K562 (cell line): ENCODE data around the gene PCDHB14. TPM values are rescaled to one million over a fixed set of nuclear protein-coding genes. Genes with fewer than 3 reads are reported as not detected.
"Not testable (repeated sequence)": the region's sequence is repeated elsewhere in the genome, so short reads cannot be mapped to it uniquely, and the experiment has no call there.

ENCODE experiments used
- ATAC-seq: fragments of 200-7000 bp; cut with Tn5 transposase; 3 replicates; pipeline ENCODE4 v1.9.1; 2020; ENCODE audit warnings: moderate library complexity
- BruUV-seq: library from RNA; stranded (reverse); fragments of 400-500 nt; replicated peaks from 2 replicates; lab custom pipeline; 2021; lab: Mats Ljungman, UMichigan
- CTCF ChIA-PET: fragments of 300-600 bp; formaldehyde crosslinking; extraction: SDS; loops from one replicate; lab custom pipeline; 2021; ENCODE audit warnings: low intra/inter-chr PET ratio; lab: Yijun Ruan, JAX
- POLR2A ChIA-PET: fragments of 300-600, 350-650 bp; sonication (Branson Sonifier 250); formaldehyde crosslinking; extraction: SDS; loops from one replicate; lab custom pipeline; 2021; ENCODE audit warnings: antibody characterized with exemption, inconsistent platforms; lab: Yijun Ruan, JAX
- DNase-seq, 4 experiments: peaks; one replicate each; pipeline versions ENCODE4 v3.0.0 to v3.0.0-alpha.2; 2011 to 2018; ENCODE audit warnings: low spot score in 3 of 4, mixed read lengths in 3 of 4; ENCODE audit errors: extremely low read depth in 1 of 4
- FAIRE-seq: peaks from 2 replicates; lab custom pipeline; 2011; peaks lifted over from hg19 to GRCh38; lab: Jason Lieb, UNC
- H2AFZ ChIP-seq: 2 replicates; pipeline ENCODE4 v1.6.0; 2011; ENCODE audit warnings: low read depth, low read length, control low read depth, inconsistent platforms
- H3K27ac ChIP-seq: fragments of 200-600 bp; 3 replicates; pipeline ENCODE4 v1.8.0; 2011; ENCODE audit warnings: low read depth, mild to moderate bottlenecking, control low read depth, inconsistent platforms, low read length, moderate library complexity, mixed read lengths; ENCODE audit errors: extremely low read depth
- H3K27me3 ChIP-seq, 2 experiments: fragments of 300-600 bp in 1 of 2; 2 replicates in 1 of 2; 3 replicates in 1 of 2; pipeline versions ENCODE4 v1.6.0 to v1.8.0; 2011; ENCODE audit warnings: inconsistent platforms in 2 of 2, low read length in 2 of 2, mild to moderate bottlenecking in 1 of 2, mixed read lengths in 1 of 2, moderate library complexity in 1 of 2; ENCODE audit not compliant: control insufficient read depth in 2 of 2, insufficient read depth in 2 of 2
- H3K36me3 ChIP-seq: fragments of 300-600 bp; 3 replicates; pipeline ENCODE4 v1.8.0; 2011; ENCODE audit warnings: mild to moderate bottlenecking, low read length, inconsistent platforms; ENCODE audit not compliant: control insufficient read depth, insufficient read depth
- H3K4me1 ChIP-seq, 2 experiments: fragments of 200-600 bp in 1 of 2; replicated peaks in 1 of 2; 2 replicates in 1 of 2; 3 replicates in 1 of 2; pipeline versions ENCODE4 v1.5.1 to v1.8.0; 2011; ENCODE audit warnings: inconsistent platforms in 2 of 2, low read length in 2 of 2, mild to moderate bottlenecking in 1 of 2, mixed read lengths in 1 of 2, moderate library complexity in 1 of 2; ENCODE audit not compliant: control insufficient read depth in 2 of 2, insufficient read depth in 2 of 2
- H3K4me2 ChIP-seq: 2 replicates; pipeline ENCODE4 v1.6.1; 2011; ENCODE audit warnings: low read length, control low read depth, inconsistent platforms, mixed read lengths; ENCODE audit not compliant: insufficient read depth
- H3K4me3 ChIP-seq: fragments of 200-600 bp; sonication (generic), shearing (Covaris generic); 2 replicates; pipeline ENCODE4 v1.5.1; 2016; ENCODE audit warnings: control low read depth, inconsistent platforms
- H3K79me2 ChIP-seq: fragments of 200-600 bp; 3 replicates; pipeline ENCODE4 v1.8.0; 2011; ENCODE audit warnings: low read length, inconsistent platforms; ENCODE audit not compliant: control insufficient read depth, insufficient read depth
- H3K9ac ChIP-seq, 2 experiments: 2 replicates each; pipeline versions ENCODE4 v1.6.0 to v1.6.1; 2011; ENCODE audit warnings: low read depth in 2 of 2, low read length in 2 of 2, control low read depth in 1 of 2, inconsistent platforms in 1 of 2, mild to moderate bottlenecking in 1 of 2, mixed read lengths in 1 of 2; ENCODE audit not compliant: insufficient read depth in 1 of 2
- H3K9me1 ChIP-seq: one replicate; pipeline ENCODE4 v1.6.0; 2011; ENCODE audit warnings: inconsistent platforms, mild to moderate bottlenecking, low read length, moderate library complexity; ENCODE audit not compliant: control insufficient read depth, insufficient read depth
- H3K9me3 ChIP-seq: replicated peaks from 2 replicates; pipeline ENCODE4 v1.5.1; 2011; ENCODE audit warnings: low read depth, low read length, inconsistent platforms; ENCODE audit not compliant: control insufficient read depth, insufficient read depth
- H4K20me1 ChIP-seq: replicated peaks from 2 replicates; pipeline ENCODE4 v1.6.1; 2011; ENCODE audit warnings: low read length, inconsistent platforms, mixed read lengths; ENCODE audit not compliant: control insufficient read depth, insufficient read depth
- CTCF ChIP-seq, 3 experiments: IDR thresholded peaks in 2 of 3; conservative IDR thresholded peaks in 1 of 3; 2 replicates each; pipeline ENCODE4 v1.5.1; 2011 to 2012; ENCODE audit warnings: low read length in 3 of 3, mild to moderate bottlenecking in 3 of 3, control low read depth in 2 of 3, improper control_type of control experiment in 1 of 3, inconsistent platforms in 1 of 3, low read depth in 1 of 3, mixed read lengths in 1 of 3, moderate library complexity in 1 of 3; ENCODE audit not compliant: insufficient read depth in 2 of 3
- RAD21 ChIP-seq, 2 experiments: fragments of 250-450 bp in 1 of 2; fragments of 450-650 bp in 1 of 2; sonication (Bioruptor Pico) in 1 of 2; formaldehyde crosslinking in 1 of 2; IDR thresholded peaks in 1 of 2; conservative IDR thresholded peaks in 1 of 2; 2 replicates each; pipeline versions ENCODE4 v1.4.0 to v1.8.0; 2020 to 2022; ENCODE audit warnings: mild to moderate bottlenecking in 2 of 2, moderate library complexity in 1 of 2
- SMC3 ChIP-seq: conservative IDR thresholded peaks from 2 replicates; pipeline ENCODE4 v1.6.1; 2011; ENCODE audit warnings: low read depth, low read length, improper control_type of control experiment; ENCODE audit not compliant: insufficient read depth
- WGBS: fragments of 100-300 bp; shearing (Covaris generic); methylation state at CpG from one replicate; pipeline ENCODE4 v1.1.6; 2016; ENCODE audit warnings: low coverage, mixed read lengths; ENCODE audit not compliant: insufficient coverage; ENCODE audit errors: missing lambda C conversion rate; 5-methylcytosine and 5-hydroxymethylcytosine counted together
- in situ Hi-C: fragments of 300-500 bp; cut with MboI; formaldehyde crosslinking; loops from 4 replicates; pipeline ENCODE4 v1.15.0; 2018; ENCODE audit warnings: inconsistent platforms, mixed read lengths
- intact Hi-C: fragments of 100-400 bp; cut with micrococcal nuclease; formaldehyde crosslinking; loops from 2 replicates; pipeline ENCODE4 v1.14.2; 2022
- polyA plus RNA-seq, 8 experiments: library from polyadenylated mRNA; depleted of rRNA in 4 of 8; stranded (reverse) in 5 of 8; unstranded in 3 of 8; fragments of >200 nt; fragmentation: Nextera tagmentation in 2 of 8; fragmentation: Illumina TruSeq in 1 of 8; extraction: Ambion mirVana in 2 of 8; extraction: Trizol in 1 of 8; gene quantifications; 2 replicates each; pipeline versions ENCODE4 v1.2.1 to v1.2.3, GENCODE V29; 2011 to 2014; ENCODE audit warnings: inconsistent platforms in 1 of 8, missing spikeins in 1 of 8
- total RNA-seq, 7 experiments: library from RNA; depleted of rRNA in 6 of 7; stranded (reverse); fragments of >200 nt in 6 of 7; fragmentation: Illumina TruSeq in 2 of 7; extraction: Trizol in 2 of 7; gene quantifications; 2 replicates each; pipeline versions ENCODE4 v1.2.1 to v1.2.3, GENCODE V29; 2011 to 2021; ENCODE audit warnings: low replicate concordance in 1 of 7

PCDHB14 gene
- total and polyA plus RNA-seq, 9 of the 15 experiments (the other 6 are each of a cell fraction or from before 2014, with no cell fraction given): not detected

- in situ Hi-C loops (loop anchor here (25.0 kb wide), 1 partner anchor 924 kb away; no protein-coding TSS in a partner anchor), intact Hi-C loops (loop anchor here (2.0 to 10.0 kb wide), 2 partner anchors 111 to 345 kb away; partner anchors contain the start of gene TAF7)
- not testable (repeated sequence) for H2AFZ ChIP-seq, H3K4me1 ChIP-seq, H3K36me3 ChIP-seq, H3K27ac ChIP-seq, H3K9me1 ChIP-seq, H3K79me2 ChIP-seq, H3K4me3 ChIP-seq, H3K9me3 ChIP-seq, H3K9ac ChIP-seq, H3K4me2 ChIP-seq, H3K27me3 ChIP-seq, BruUV-seq, H4K20me1 ChIP-seq
- FAIRE-seq: peak; percentile 51
- TF ChIP-seq SMC3 (0 out of 2 replicates have a peak, but pooled peaks have one; percentile 26), CTCF (IDR thresholded peaks at IDR 0.05 in 2 of 3, conservative IDR thresholded peaks at IDR 0.05 in 1 of 3; ENCODE audit: insufficient read depth in 2 of 3, low read depth in 1 of 3, low read length in 3 of 3) (peak; percentile 39 to 57 (median 52); a peak in 5 of 6 replicates), RAD21 (CRISPR knock-in tag; conservative IDR thresholded peaks at IDR 0.05 in 1 of 2, IDR thresholded peaks at IDR 0.05 in 1 of 2) (peak; percentile 27 to 44; a peak in 2 of 4 replicates)
- ChIA-PET CTCF (interaction anchor here (1.4 to 1.6 kb wide), 2 partner anchors 350 to 354 kb away, joined by 5 to 6 read pairs; no protein-coding TSS in a partner anchor), POLR2A (interaction anchor here (0.6 kb wide), 1 partner anchor 158 kb away, joined by 3 read pairs; no protein-coding TSS in a partner anchor)
- DNase-seq: peak in 2 of 4 experiments; percentile 15 to 62
- peak; percentile 90 for ATAC-seq
- WGBS: 0% methylated on average over 13 of the region's 18 CpGs
Observed at GRCh38 chr5:141213656-141214339, 9.3 kb upstream of the PCDHB14 start, which contains the start of gene PCDHB13. PCDHB13 (plus strand) TSS chr5:141213919; CDS start chr5:141214124, 205 bp downstream.

GRCh38 chr5:141214583-141214982 is 8.6 kb upstream of the PCDHB14 start:
- DNase-seq, H3K79me2 ChIP-seq, H3K9me3 ChIP-seq, H3K27me3 ChIP-seq, FAIRE-seq, H3K4me2 ChIP-seq, H3K36me3 ChIP-seq, H2AFZ ChIP-seq, BruUV-seq, H3K9me1 ChIP-seq, H3K4me3 ChIP-seq, H3K9ac ChIP-seq, H3K27ac ChIP-seq, POLR2A ChIA-PET, H4K20me1 ChIP-seq, CTCF ChIA-PET, H3K4me1 ChIP-seq: not testable (repeated sequence)
- intact Hi-C loops: loop anchor here (10.0 kb wide), 1 partner anchor 110 kb away; the partner anchor contains the start of gene TAF7
- 3% methylated on average over 8 of the region's 12 CpGs for WGBS
- in situ Hi-C loops: loop anchor here (25.0 kb wide), 1 partner anchor 923 kb away; no protein-coding TSS in a partner anchor
- peak; percentile 27; the same call in 1 of the 3 replicates for ATAC-seq

GRCh38 chr5:141215504-141215903 is 7.6 kb upstream of the PCDHB14 start:
- POLR2A ChIA-PET, H3K4me3 ChIP-seq, BruUV-seq, FAIRE-seq, H3K9me1 ChIP-seq, H3K4me2 ChIP-seq, DNase-seq, H4K20me1 ChIP-seq, H3K9me3 ChIP-seq, H3K27me3 ChIP-seq, ATAC-seq, H3K79me2 ChIP-seq, H2AFZ ChIP-seq, H3K27ac ChIP-seq, H3K9ac ChIP-seq, H3K36me3 ChIP-seq, H3K4me1 ChIP-seq, CTCF ChIA-PET: not testable (repeated sequence)
- intact Hi-C loops: loop anchor here (10.0 kb wide), 1 partner anchor 109 kb away; the partner anchor contains the start of gene TAF7
- 6% methylated on average over 28 of the region's 40 CpGs for WGBS
- in situ Hi-C loops: loop anchor here (25.0 kb wide), 1 partner anchor 922 kb away; no protein-coding TSS in a partner anchor
